ENCODE results near the gene THBS3.

THBS3 gene

GRCh38 chr1:155186794-155187455 is 20.8 kb downstream of the THBS3 start:
- no peak for DNase-seq

GRCh38 chr1:155186067-155186793 is 21.5 kb downstream of the THBS3 start:
- DNase-seq, result no peak

- no peak for DNase-seq
Observed at GRCh38 chr1:155185783-155186066, 22.0 kb downstream of the THBS3 start.

- peak; percentile 71 for DNase-seq
Observed at GRCh38 chr1:155184835-155185782, 22.6 kb downstream of the THBS3 start.

GRCh38 chr1:155184351-155184811 is 23.3 kb downstream of the THBS3 start:
- no peak for DNase-seq

GRCh38 chr1:155183775-155184221 is 23.9 kb downstream of the THBS3 start:
- no peak for DNase-seq

- no peak for DNase-seq
Observed at GRCh38 chr1:155182052-155182550, 25.6 kb downstream of the THBS3 start.

- DNase-seq, result no peak
Observed at GRCh38 chr1:155181371-155182051, 26.2 kb downstream of the THBS3 start.

GRCh38 chr1:155179112-155180031 is 28.3 kb downstream of the THBS3 start:
- DNase-seq, result peak; percentile 0

GRCh38 chr1:155178441-155179111 is 29.1 kb downstream of the THBS3 start:
- peak; percentile 0 for DNase-seq

- peak; percentile 0 for DNase-seq
Observed at GRCh38 chr1:155177918-155178281, 29.8 kb downstream of the THBS3 start.

GRCh38 chr1:155177192-155177917 is 30.3 kb downstream of the THBS3 start:
- DNase-seq, result peak; percentile 7

GRCh38 chr1:155176544-155177071 is 31.1 kb downstream of the THBS3 start:
- peak; percentile 94 for DNase-seq

GRCh38 chr1:155175927-155176371 is 31.7 kb downstream of the THBS3 start:
- peak; percentile 79 for DNase-seq

GRCh38 chr1:155175281-155175926 is 32.3 kb downstream of the THBS3 start:
- no peak for DNase-seq

GRCh38 chr1:155174324-155175280 is 33.1 kb downstream of the THBS3 start:
- DNase-seq, result peak; percentile 50

- peak; percentile 70 for DNase-seq
Observed at GRCh38 chr1:155173478-155174323, 34.0 kb downstream of the THBS3 start, which contains the start of gene TRIM46. TRIM46 (plus strand) TSS chr1:155173849; CDS start chr1:155173967, 118 bp downstream.

Data from hematopoietic multipotent progenitor cell treated with erythropoietin and hydrocortisone succinate and interleukin-3 and kit ligand, for 6 days (in vitro differentiated cells).